Naive thymus-derived CD8-positive, alpha-beta T cell (primary cell): ENCODE measurements around the gene POFUT2. TPM values are rescaled to one million over a fixed set of nuclear protein-coding genes. Genes with fewer than 3 reads are reported as not detected.

ENCODE experiments used
- ATAC-seq, 2 donors: fragments of 150-1000 bp; cut with Tn5 transposase in 1 of 2; sonication (Bioruptor Pico), chemical (Tn5 transposase) in 1 of 2; 1 replicate in 1 of 2; 2 replicates in 1 of 2; pipeline ENCODE4 v1.10.0; 2021; ENCODE audit warnings: mild to moderate bottlenecking in 2 of 2, moderate library complexity in 2 of 2
- POLR2A ChIA-PET: fragments of 350-600 bp; sonication (Branson Sonifier 250); formaldehyde crosslinking; loops from one replicate; lab custom pipeline; 2021; ENCODE audit warnings: antibody characterized with exemption; lab: Charles Lee
- DNase-seq, 10 donors: peaks; one replicate each; pipeline versions ENCODE4 v3.0.0 to v3.0.0-alpha.2; 2020 to 2022
- H3K27ac Mint-ChIP-seq, 10 donors: one replicate each; pipeline ENCODE4 v1.8.0; 2020 to 2022; ENCODE audit warnings: mild to moderate bottlenecking in 10 of 10, mixed read lengths in 10 of 10, moderate library complexity in 4 of 10, inconsistent platforms in 1 of 10
- H3K27me3 Mint-ChIP-seq, 5 donors: one replicate each; pipeline ENCODE4 v1.8.0; 2021 to 2022; ENCODE audit warnings: mixed read lengths in 5 of 5
- H3K36me3 Mint-ChIP-seq, 3 donors: one replicate each; pipeline ENCODE4 v1.8.0; 2020 to 2022; ENCODE audit warnings: mixed read lengths in 3 of 3, mild to moderate bottlenecking in 2 of 3, inconsistent platforms in 1 of 3
- H3K4me1 Mint-ChIP-seq, 4 donors: one replicate each; pipeline ENCODE4 v1.8.0; 2021 to 2022; ENCODE audit warnings: mixed read lengths in 4 of 4
- H3K4me3 Mint-ChIP-seq, 10 donors: one replicate each; pipeline ENCODE4 v1.8.0; 2020 to 2022; ENCODE audit warnings: mild to moderate bottlenecking in 10 of 10, mixed read lengths in 10 of 10, moderate library complexity in 6 of 10, inconsistent platforms in 1 of 10
- H3K9me3 Mint-ChIP-seq, 9 donors: one replicate each; pipeline ENCODE4 v1.8.0; 2020 to 2022; ENCODE audit warnings: mixed read lengths in 9 of 9, mild to moderate bottlenecking in 3 of 9, inconsistent platforms in 1 of 9, moderate library complexity in 1 of 9
- polyA plus RNA-seq, 3 donors: library from polyadenylated mRNA; unstranded; fragments of 300-500 nt; fragmentation: Illumina TruSeq; gene quantifications; one replicate each; pipeline ENCODE4 v1.2.3, GENCODE V29; 2021
- total RNA-seq, 8 experiments: library from RNA in 2 of 8; stranded (reverse) in 2 of 8; gene quantifications; one replicate each; pipeline ENCODE4 v1.2.3 and lab custom pipeline; 2021 to 2026

POFUT2 gene
- total and polyA plus RNA-seq, 5 experiments from 2014 or later = 2.7 to 44.7 (median 5.5) TPM

- H3K36me3 Mint-ChIP-seq = peaks cover 0 to 4% (median 0%) of the 10 kb centered on the region in 3 donors
- ATAC-seq = no peak
- H3K9me3 Mint-ChIP-seq = peaks cover 0 to 2% (median 0%) of the 10 kb centered on the region in 9 donors
- H3K4me3 Mint-ChIP-seq = peak overlapping the region in 1 of 10 donors; percentile 67
- no peak for DNase-seq
- peaks cover 10 to 38% (median 33%) of the 10 kb centered on the region in 4 donors for H3K4me1 Mint-ChIP-seq
- POLR2A ChIA-PET = interaction anchor here (0.7 to 2.5 kb wide), 2 partner anchors 149 to 365 kb away, joined by 3 to 12 read pairs; no protein-coding TSS in a partner anchor
- peaks cover 0 to 8% (median 0%) of the 10 kb centered on the region in 5 donors for H3K27me3 Mint-ChIP-seq
- peak overlapping the region in 4 of 10 donors; percentile 66 to 81 (median 72) for H3K27ac Mint-ChIP-seq
Observed at GRCh38 chr21:45291613-45292398, 4.1 kb upstream of the POFUT2 start.

DNA sequence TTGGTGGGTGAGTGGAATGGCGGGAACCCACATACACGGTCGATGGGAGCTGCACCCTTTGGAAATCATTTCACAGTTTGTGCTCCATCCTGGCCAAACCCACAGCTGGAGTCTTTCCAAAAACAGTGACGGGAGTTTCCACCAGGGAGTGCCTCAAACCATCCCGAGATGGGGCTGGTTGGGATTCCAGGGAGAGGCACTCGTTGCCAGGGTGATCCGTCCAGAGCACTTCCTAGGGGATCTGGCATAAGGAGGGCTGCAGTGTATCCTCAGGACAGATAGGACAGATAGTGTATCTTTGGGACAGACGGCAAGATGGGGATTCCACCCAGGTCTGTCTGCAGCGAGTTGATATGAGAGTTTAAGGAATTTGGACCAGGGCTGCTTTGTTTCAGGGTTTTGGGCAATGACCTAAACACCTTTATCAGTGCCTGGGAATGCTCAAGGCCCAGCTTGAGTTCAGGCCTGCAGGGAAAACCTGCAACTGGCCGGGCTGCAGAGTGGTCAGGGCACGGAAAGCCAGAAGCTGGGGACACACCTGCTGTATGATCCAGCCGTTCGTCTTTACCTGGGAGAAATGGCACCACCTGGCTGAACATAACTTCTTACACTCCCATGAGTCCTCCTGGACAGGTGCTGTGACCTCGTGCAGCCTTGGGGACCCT is 3.4 kb upstream of the POFUT2 start:
- no peaks in the 10 kb centered on the region for H3K36me3 Mint-ChIP-seq
- peaks cover 0 to 2% (median 0%) of the 10 kb centered on the region in 9 donors for H3K9me3 Mint-ChIP-seq
- peaks cover 0 to 5% (median 0%) of the 10 kb centered on the region in 5 donors for H3K27me3 Mint-ChIP-seq
- peaks cover 10 to 42% (median 36%) of the 10 kb centered on the region in 4 donors for H3K4me1 Mint-ChIP-seq
- POLR2A ChIA-PET = no interaction called here
- no peak for ATAC-seq
- no peak for DNase-seq
- H3K27ac Mint-ChIP-seq = peak overlapping the region in 5 of 10 donors; percentile 37 to 79 (median 40)
- H3K4me3 Mint-ChIP-seq = no peak overlapping the region

DNA sequence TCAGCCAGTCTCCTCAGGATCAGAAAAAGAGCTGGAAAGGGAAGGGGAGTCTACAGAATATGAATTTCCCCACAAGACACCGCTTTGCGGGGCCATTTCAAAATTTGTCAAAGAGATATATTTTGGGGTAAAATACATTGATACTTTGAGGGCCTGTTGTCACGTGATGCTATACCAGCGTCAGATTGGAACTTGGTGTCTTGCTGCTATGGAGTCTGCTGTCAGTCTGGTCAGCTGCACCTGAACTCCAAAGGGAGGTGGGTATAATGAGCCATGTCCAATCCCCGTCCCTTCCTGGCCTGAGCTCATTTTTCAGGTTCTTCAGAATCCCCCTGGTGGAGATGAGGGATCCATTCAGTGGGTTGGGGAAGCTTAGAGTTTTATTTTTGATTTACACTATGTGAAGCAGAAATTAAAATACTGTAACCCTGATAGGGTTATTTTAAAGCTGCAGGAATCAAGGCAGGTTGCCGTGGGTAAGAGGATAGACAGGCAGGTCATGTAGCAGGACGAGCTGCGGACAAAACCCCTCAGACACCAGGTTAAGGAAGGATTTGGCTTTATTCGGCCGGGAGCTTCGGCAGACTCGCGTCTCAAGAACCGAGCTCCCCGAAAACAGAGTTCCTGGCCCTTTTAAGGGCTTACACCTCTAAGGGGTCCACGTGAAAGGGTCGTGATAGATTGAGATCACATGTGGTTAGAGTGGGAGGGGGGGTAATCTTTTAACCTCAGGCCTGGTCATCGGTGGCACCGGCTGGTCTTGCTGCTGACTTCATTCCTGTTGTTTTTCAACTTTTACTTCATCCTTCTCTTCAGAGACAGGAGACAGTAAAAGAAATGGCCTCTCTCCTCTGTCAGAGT is 2.2 kb upstream of the POFUT2 start:
- Mint-ChIP-seq H3K27ac (peak overlapping the region; percentile 12 to 91 (median 76)), H3K9me3 (peaks cover 0 to 2% (median 0%) of the 10 kb centered on the region in 9 donors), H3K36me3 (peaks cover 0 to 9% (median 8%) of the 10 kb centered on the region in 3 donors), H3K27me3 (peaks cover 0 to 2% (median 0%) of the 10 kb centered on the region in 5 donors), H3K4me1 (peaks cover 11 to 48% (median 39%) of the 10 kb centered on the region in 4 donors), H3K4me3 (peak overlapping the region in 7 of 10 donors; percentile 20 to 86 (median 68))
- ATAC-seq (no peak), DNase-seq (no peak)
- POLR2A ChIA-PET = interaction anchor here (1.0 kb wide), 1 partner anchor 32 kb away, joined by 3 read pairs; no protein-coding TSS in a partner anchor

DNA sequence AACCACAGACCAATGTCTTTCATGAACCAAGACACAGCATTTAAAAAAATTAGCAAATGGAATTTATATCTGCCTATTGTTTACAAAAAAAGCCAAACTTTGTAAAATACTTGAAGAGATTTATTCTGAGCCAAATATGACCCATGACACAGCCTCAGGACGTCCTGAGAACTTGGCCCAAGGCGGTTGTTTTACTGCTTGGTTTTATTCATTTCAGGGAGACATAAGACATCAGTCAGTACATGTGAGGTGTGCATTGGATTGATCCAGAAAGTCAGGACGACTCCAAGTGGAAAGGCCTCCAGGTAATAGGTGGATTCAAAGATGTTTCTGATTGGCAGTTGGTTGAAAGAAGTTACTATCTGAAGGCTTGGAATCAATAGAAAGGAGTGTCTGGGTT is 1.4 kb upstream of the POFUT2 start:
- ATAC-seq = no peak
- POLR2A ChIA-PET = interaction anchor here (1.0 kb wide), 1 partner anchor 33 kb away, joined by 3 read pairs; no protein-coding TSS in a partner anchor
- peak overlapping the region; percentile 20 to 86 (median 62) for H3K4me3 Mint-ChIP-seq
- peaks cover 0 to 2% (median 0%) of the 10 kb centered on the region in 5 donors for H3K27me3 Mint-ChIP-seq
- H3K4me1 Mint-ChIP-seq = peaks cover 10 to 46% (median 36%) of the 10 kb centered on the region in 4 donors
- DNase-seq = no peak
- H3K36me3 Mint-ChIP-seq = peaks cover 0 to 16% (median 9%) of the 10 kb centered on the region in 3 donors
- H3K9me3 Mint-ChIP-seq = peaks cover 0 to 2% (median 0%) of the 10 kb centered on the region in 9 donors
- peak overlapping the region in 9 of 10 donors; percentile 12 to 91 (median 75) for H3K27ac Mint-ChIP-seq

GRCh38 chr21:45288441-45288841 is 746 bp upstream of the POFUT2 start:
- Mint-ChIP-seq H3K9me3 (peaks cover 0 to 2% (median 0%) of the 10 kb centered on the region in 9 donors), H3K4me3 (peak overlapping the region; percentile 20 to 94 (median 70)), H3K36me3 (peaks cover 0 to 17% (median 9%) of the 10 kb centered on the region in 3 donors), H3K27ac (peak overlapping the region in 6 of 10 donors; percentile 52 to 94 (median 74)), H3K27me3 (peaks cover 0 to 2% (median 0%) of the 10 kb centered on the region in 5 donors), H3K4me1 (peaks cover 11 to 49% (median 36%) of the 10 kb centered on the region in 4 donors)
- DNase-seq (peak in 2 of 10 donors; percentile 16 to 21), ATAC-seq (peak in 1 of 2 donors; percentile 3)
- POLR2A ChIA-PET = interaction anchor here (1.0 to 1.5 kb wide), 3 partner anchors 15 to 214 kb away, joined by 3 read pairs; partner anchors contain the start of gene ADARB1

- Mint-ChIP-seq H3K36me3 (peaks cover 0 to 23% (median 9%) of the 10 kb centered on the region in 3 donors), H3K27me3 (peaks cover 0 to 2% (median 0%) of the 10 kb centered on the region in 5 donors), H3K9me3 (peaks cover 0 to 2% (median 0%) of the 10 kb centered on the region in 9 donors), H3K4me3 (peak overlapping the region; percentile 47 to 94 (median 72)), H3K27ac (peak overlapping the region in 6 of 10 donors; percentile 44 to 82 (median 72)), H3K4me1 (peaks cover 7 to 36% (median 23%) of the 10 kb centered on the region in 4 donors)
- peak in 1 of 10 donors; percentile 48 for DNase-seq
- POLR2A ChIA-PET = interaction anchor here (0.7 to 1.1 kb wide), 2 partner anchors 135 to 153 kb away, joined by 3 read pairs; no protein-coding TSS in a partner anchor
- ATAC-seq = no peak
Observed at GRCh38 chr21:45286671-45287437, 841 bp downstream of the POFUT2 start.

DNA sequence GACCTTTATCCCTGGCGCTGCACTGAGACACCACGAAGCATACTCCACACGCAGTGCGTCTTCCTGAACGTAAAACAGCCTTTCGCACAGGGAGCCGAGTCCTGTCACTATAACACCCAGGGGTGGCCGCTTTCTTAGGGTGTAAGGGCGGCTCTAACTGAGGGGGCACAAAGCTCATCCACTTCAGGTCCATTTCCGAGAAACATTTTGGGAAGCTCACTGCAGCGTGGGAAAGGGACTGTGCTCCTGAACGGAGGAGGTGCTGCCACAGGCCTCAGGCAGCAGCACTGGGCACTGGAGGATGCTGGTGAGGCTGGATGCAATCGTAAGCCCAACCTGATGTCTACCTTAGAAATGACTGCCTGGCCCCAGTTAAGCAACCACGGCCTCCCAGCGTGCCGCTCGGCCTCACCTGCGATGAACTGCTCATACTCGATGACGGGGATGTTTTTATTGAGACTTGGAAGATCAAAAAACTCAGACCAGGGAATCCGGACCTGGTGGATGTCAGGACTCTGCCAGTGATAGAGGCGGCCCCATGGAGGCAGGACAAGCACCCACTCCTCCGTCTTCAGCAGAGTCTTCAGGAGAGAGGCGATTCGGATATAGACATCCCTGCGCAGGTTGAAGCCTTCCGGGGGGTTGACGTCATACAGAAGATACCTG is 2.3 kb downstream of the POFUT2 start:
- H3K27me3 Mint-ChIP-seq = peaks cover 0 to 2% (median 0%) of the 10 kb centered on the region in 5 donors
- H3K4me3 Mint-ChIP-seq = peak overlapping the region; percentile 39 to 70 (median 58)
- peak overlapping the region in 8 of 10 donors; percentile 34 to 83 (median 64) for H3K27ac Mint-ChIP-seq
- ATAC-seq (no peak), DNase-seq (peak in 1 of 10 donors; percentile 56)
- POLR2A ChIA-PET = no interaction called here
- peaks cover 7 to 39% (median 22%) of the 10 kb centered on the region in 4 donors for H3K4me1 Mint-ChIP-seq
- peaks cover 0 to 37% (median 16%) of the 10 kb centered on the region in 3 donors for H3K36me3 Mint-ChIP-seq
- peaks cover 0 to 2% (median 0%) of the 10 kb centered on the region in 9 donors for H3K9me3 Mint-ChIP-seq

DNA sequence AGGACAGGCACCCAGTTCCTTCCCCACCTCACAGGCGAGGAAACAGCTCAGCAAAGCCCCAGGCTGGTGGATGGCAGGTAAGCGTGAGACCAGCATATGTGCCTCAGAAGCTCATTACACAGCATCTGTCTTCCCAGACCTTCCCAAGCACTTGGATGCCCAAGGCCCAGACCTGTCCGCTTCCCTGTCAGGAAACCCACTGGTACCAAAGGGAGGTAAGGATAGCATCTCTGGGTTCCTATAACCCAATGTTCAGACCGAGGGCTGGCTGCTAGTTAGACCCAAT is 3.3 kb downstream of the POFUT2 start:
- POLR2A ChIA-PET = no interaction called here
- no peak overlapping the region for H3K27ac Mint-ChIP-seq
- peaks cover 0 to 47% (median 19%) of the 10 kb centered on the region in 3 donors for H3K36me3 Mint-ChIP-seq

GRCh38 chr21:45283611-45284455 is 3.9 kb downstream of the POFUT2 start:
- H3K27ac Mint-ChIP-seq = peak overlapping the region in 3 of 10 donors; percentile 10 to 85 (median 53)
- H3K36me3 Mint-ChIP-seq = peaks cover 0 to 49% (median 19%) of the 10 kb centered on the region in 3 donors
- peaks cover 0 to 2% (median 0%) of the 10 kb centered on the region in 9 donors for H3K9me3 Mint-ChIP-seq
- ATAC-seq (no peak), DNase-seq (peak in 1 of 10 donors; percentile 15)
- H3K4me3 Mint-ChIP-seq = peak overlapping the region in 1 of 10 donors; percentile 60
- peaks cover 9 to 32% (median 18%) of the 10 kb centered on the region in 4 donors for H3K4me1 Mint-ChIP-seq
- H3K27me3 Mint-ChIP-seq = peaks cover 0 to 2% (median 0%) of the 10 kb centered on the region in 5 donors
- POLR2A ChIA-PET = no interaction called here

More for the DNA sequence above, 3.3 kb downstream of the POFUT2 start:
- ATAC-seq (no peak), DNase-seq (no peak)
- Mint-ChIP-seq H3K4me1 (peaks cover 9 to 38% (median 20%) of the 10 kb centered on the region in 4 donors), H3K9me3 (peaks cover 0 to 2% (median 0%) of the 10 kb centered on the region in 9 donors), H3K27me3 (peaks cover 0 to 2% (median 0%) of the 10 kb centered on the region in 5 donors), H3K4me3 (peak overlapping the region in 2 of 10 donors; percentile 14 to 32)
